A549 (cell line): ENCODE results near the gene JMJD8. TPM values are rescaled to one million over a fixed set of nuclear protein-coding genes. Genes with fewer than 3 reads are reported as not detected.
A peak's percentile ranks its signal among the peaks of the same experiment; 100 is the strongest.

ENCODE experiments used
- ATAC-seq, 2 experiments: fragments of 200-7000 bp in 1 of 2; fragments of >200 bp in 1 of 2; cut with Nextera tagmentation in 1 of 2; cut with Tn5 transposase in 1 of 2; 3 replicates each; pipeline versions ENCODE4 v1.8.0 to v1.9.1; 2018 to 2020; ENCODE audit warnings: mild to moderate bottlenecking in 1 of 2, moderate library complexity in 1 of 2
- CTCF ChIA-PET: fragments of 300-600 bp; sonication (Branson Sonifier 250); formaldehyde crosslinking; extraction: SDS; loops from one replicate; lab custom pipeline; 2021; ENCODE audit warnings: antibody characterized with exemption, inconsistent platforms; lab: Yijun Ruan, JAX
- POLR2A ChIA-PET: fragments of 350-600 bp; formaldehyde crosslinking; extraction: SDS; loops from one replicate; lab custom pipeline; 2021; ENCODE audit warnings: antibody characterized with exemption, inconsistent platforms; lab: Yijun Ruan, JAX
- DNase-seq, 2 experiments: peaks; one replicate each; pipeline versions ENCODE4 v3.0.0 to v3.0.0-alpha.2; 2011 to 2016; ENCODE audit warnings: low read depth in 1 of 2, low spot score in 1 of 2
- FAIRE-seq: peaks from 2 replicates; lab custom pipeline; 2011; peaks lifted over from hg19 to GRCh38; lab: Jason Lieb, UNC
- H3K27ac ChIP-seq, 2 experiments: fragments of >200 bp; sonication (Bioruptor Twin); formaldehyde crosslinking; 3 replicates each; pipeline ENCODE4 v1.5.1; 2016 to 2017
- H3K4me1 ChIP-seq: fragments of >200 bp; sonication (Bioruptor Twin); formaldehyde crosslinking; 3 replicates; pipeline ENCODE4 v1.6.1; 2016
- H3K4me2 ChIP-seq: fragments of >200 bp; sonication (Bioruptor Twin); formaldehyde crosslinking; 3 replicates; pipeline ENCODE4 v1.6.1; 2016
- H3K4me3 ChIP-seq: fragments of >200 bp; sonication (Bioruptor Twin); formaldehyde crosslinking; 3 replicates; pipeline ENCODE4 v1.5.1; 2016
- H3K9me3 ChIP-seq: fragments of >200 bp; sonication (Bioruptor Twin); formaldehyde crosslinking; 3 replicates; pipeline ENCODE4 v1.6.1; 2016
- ATOH8 ChIP-seq: fragments of 250-450 bp; sonication (Bioruptor Pico); IDR thresholded peaks from 2 replicates; pipeline ENCODE4 v1.5.0; 2020; ENCODE audit warnings: low read depth, mild to moderate bottlenecking, moderate library complexity
- BCL3 ChIP-seq: fragments of >200 bp; sonication (Bioruptor Twin); formaldehyde crosslinking; IDR thresholded peaks from 3 replicates; pipeline ENCODE4 v1.6.1; 2016
- CHD4 ChIP-seq: fragments of 200-600 bp; sonication (generic); IDR thresholded peaks from 2 replicates; pipeline ENCODE4 v1.6.1; 2016; ENCODE audit warnings: antibody characterized with exemption, mild to moderate bottlenecking, borderline replicate concordance
- E2F6 ChIP-seq: IDR thresholded peaks from 2 replicates; pipeline ENCODE4 v1.6.1; 2012; ENCODE audit warnings: low read depth, borderline replicate concordance
- ELK1 ChIP-seq: fragments of 150-350 bp; IDR thresholded peaks from 2 replicates; pipeline ENCODE4 v1.6.1; 2014; ENCODE audit warnings: low read depth, mild to moderate bottlenecking, low read length
- EP300 ChIP-seq, 2 experiments: fragments of >200 bp; sonication (Bioruptor Twin); formaldehyde crosslinking; IDR thresholded peaks; 2 replicates in 1 of 2; 3 replicates in 1 of 2; pipeline ENCODE4 v1.6.1; 2016 to 2017
- HMGXB4 ChIP-seq: fragments of 250-450 bp; sonication (Bioruptor Pico); IDR thresholded peaks from 2 replicates; pipeline ENCODE4 v1.5.0; 2021; ENCODE audit warnings: mild to moderate bottlenecking, moderate library complexity, borderline replicate concordance
- HOXB13 ChIP-seq: fragments of 250-450 bp; sonication (Bioruptor Pico); IDR thresholded peaks from 2 replicates; pipeline ENCODE4 v1.5.0; 2020; ENCODE audit warnings: low read depth, mild to moderate bottlenecking, moderate library complexity
- JUN ChIP-seq, 2 experiments: fragments of >200 bp; sonication (Bioruptor Twin); formaldehyde crosslinking; IDR thresholded peaks; 2 replicates in 1 of 2; 3 replicates in 1 of 2; pipeline ENCODE4 v1.6.1; 2016 to 2017
- MAFK ChIP-seq: fragments of 450-650 bp; IDR thresholded peaks from 2 replicates; pipeline ENCODE4 v1.6.1; 2014; ENCODE audit not compliant: partially characterized antibody
- MYC ChIP-seq: IDR thresholded peaks from 2 replicates; pipeline ENCODE4 v1.6.1; 2012; ENCODE audit warnings: mild to moderate bottlenecking, inconsistent platforms, low read length, improper control_type of control experiment, borderline replicate concordance
- NFE2L2 ChIP-seq: fragments of 150-350 bp; conservative IDR thresholded peaks from 2 replicates; pipeline ENCODE4 v1.6.1; 2014; ENCODE audit warnings: low read length
- NR3C1 ChIP-seq: fragments of >200 bp; sonication (Bioruptor Twin); formaldehyde crosslinking; IDR thresholded peaks from 3 replicates; pipeline ENCODE4 v1.6.1; 2017
- PBX3 ChIP-seq: IDR thresholded peaks from 2 replicates; pipeline ENCODE4 v1.6.1; 2012
- PHF8 ChIP-seq: fragments of 200-600 bp; sonication (generic); IDR thresholded peaks from 2 replicates; pipeline ENCODE4 v1.6.1; 2016; ENCODE audit warnings: low read depth, mild to moderate bottlenecking, antibody characterized with exemption, moderate library complexity, borderline replicate concordance
- POLR2A ChIP-seq: IDR thresholded peaks from 2 replicates; pipeline ENCODE4 v1.6.1; 2012; ENCODE audit warnings: mild to moderate bottlenecking, low read length
- RCOR1 ChIP-seq: fragments of 150-350 bp; IDR thresholded peaks from 2 replicates; pipeline ENCODE4 v1.6.1; 2014; ENCODE audit warnings: antibody characterized with exemption, low read length, low read depth
- REST ChIP-seq: fragments of 200-600 bp; sonication (generic); IDR thresholded peaks from 2 replicates; pipeline ENCODE4 v1.6.1; 2016; ENCODE audit warnings: antibody characterized with exemption, mild to moderate bottlenecking, moderate library complexity
- RNF2 ChIP-seq: fragments of 200-600 bp; sonication (generic); IDR thresholded peaks from 2 replicates; pipeline ENCODE4 v1.6.1; 2016; ENCODE audit warnings: low read depth, mild to moderate bottlenecking, antibody characterized with exemption, moderate library complexity, borderline replicate concordance
- SMC3 ChIP-seq: fragments of >200 bp; sonication (Bioruptor Twin); formaldehyde crosslinking; IDR thresholded peaks from 3 replicates; pipeline ENCODE4 v1.6.1; 2018; ENCODE audit warnings: inconsistent platforms
- ZFP36 ChIP-seq: fragments of 450-650 bp; IDR thresholded peaks from 2 replicates; pipeline ENCODE4 v1.6.1; 2014; ENCODE audit warnings: borderline replicate concordance; ENCODE audit not compliant: partially characterized antibody
- ZNF302 ChIP-seq: fragments of 250-450 bp; sonication (Bioruptor Pico); IDR thresholded peaks from 2 replicates; pipeline ENCODE4 v1.9.0; 2021; ENCODE audit warnings: inconsistent platforms, mild to moderate bottlenecking, moderate library complexity
- ZSCAN20 ChIP-seq: fragments of 250-450 bp; sonication (Bioruptor Pico); IDR thresholded peaks from 2 replicates; pipeline ENCODE4 v1.8.0; 2022; ENCODE audit warnings: mild to moderate bottlenecking, moderate library complexity
- WGBS: methylation state at CpG from one replicate; pipeline ENCODE4 v1.1.6; 2017; ENCODE audit errors: missing lambda C conversion rate; 5-methylcytosine and 5-hydroxymethylcytosine counted together
- polyA plus RNA-seq, 4 experiments: library from polyadenylated mRNA; depleted of rRNA in 3 of 4; stranded (reverse); fragments of >200 nt; fragmentation: RNase III in 1 of 4; extraction: RNeasy Plus Mini Kit Qiagen cat#74134 plus additional on column Dnase treatment in 1 of 4; gene quantifications; 2 replicates in 3 of 4; 3 replicates in 1 of 4; pipeline ENCODE4 v1.2.3, GENCODE V29; 2011 to 2017

Gene JMJD8
- polyA plus RNA-seq, 2 of the 4 experiments (the other 2 are of a cell fraction), result 37.5 to 72.6 TPM

- POLR2A ChIA-PET, result interaction anchor here (0.7 to 2.0 kb wide), 4 partner anchors 9 to 53 kb away, joined by 3 to 12 read pairs (median 5); partner anchors contain the start of genes ANTKMT and WDR24
- no peak for FAIRE-seq
- CTCF ChIA-PET, result interaction anchor here (0.7 to 2.9 kb wide), 8 partner anchors 13 to 105 kb away, joined by 3 to 15 read pairs (median 4); partner anchors contain the start of gene RHOT2
- peak overlapping the region; percentile 93 for H3K4me2 ChIP-seq
- 0% methylated on average over 1 of the region's 38 CpGs for WGBS
- peak overlapping the region; percentile 84 to 97 for H3K27ac ChIP-seq
- no peak for DNase-seq
- H3K4me3 ChIP-seq, result peak overlapping the region; percentile 74
- no peaks in the 10 kb centered on the region for H3K9me3 ChIP-seq
- TF ChIP-seq RNF2 (0 out of 2 replicates have a peak, but pooled peaks have one; percentile 21), NR3C1 (no peak), MAFK (no peak), EP300 (IDR thresholded peaks at IDR 0.05) (no peak), REST (no peak), POLR2A (peak; percentile 1; the same call in 1 of the 2 replicates), JUN (IDR thresholded peaks at IDR 0.05) (peak in 1 of 2 experiments; percentile 13; a peak in 1 of 5 replicates), PBX3 (no peak), ZFP36 (no peak), SMC3 (no peak), NFE2L2 (no peak), RCOR1 (no peak)
- H3K4me1 ChIP-seq, result peaks cover 41% of the 10 kb centered on the region
- ATAC-seq, result no peak
Observed at GRCh38 chr16:680625-680945, 3.5 kb downstream of the JMJD8 start.

GRCh38 chr16:679814-680624 lies 4.1 kb downstream of the JMJD8 start, which contains the start of gene STUB1:
TSS of gene STUB1 (plus strand) at chr16:680410. CDS start at chr16:680526, 116 bp downstream.
- ATAC-seq, result peak; percentile 20 to 51
- peak within 1 kb of the TSS; percentile 84 to 97 for H3K27ac ChIP-seq
- 0% methylated on average over 9 of the region's 91 CpGs for WGBS
- DNase-seq, result peak in 1 of 2 experiments; percentile 91
- H3K4me2 ChIP-seq, result peak within 1 kb of the TSS; percentile 93
- peaks cover 45% of the 10 kb centered on the region for H3K4me1 ChIP-seq
- peak within 1 kb of the TSS; percentile 74 for H3K4me3 ChIP-seq
- H3K9me3 ChIP-seq, result no peaks in the 10 kb centered on the region
- FAIRE-seq, result no peak
- CTCF ChIA-PET, result interaction anchor here (0.7 to 2.9 kb wide), 8 partner anchors 12 to 106 kb away, joined by 3 to 17 read pairs (median 4); partner anchors contain the start of gene RHOT2
- POLR2A ChIA-PET, result interaction anchor here (0.6 to 2.0 kb wide), 6 partner anchors 10 to 53 kb away, joined by 3 to 12 read pairs (median 6); partner anchors contain the start of genes ANTKMT and WDR24
- TF ChIP-seq ATOH8 (CRISPR knock-in tag), result no peak
- TF ChIP-seq HMGXB4 (CRISPR knock-in tag), result no peak
- TF ChIP-seq MYC, result 0 out of 2 replicates have a peak, but pooled peaks have one; percentile 27
- peak; percentile 48 for TF ChIP-seq POLR2A
- no peak for TF ChIP-seq HOXB13 (CRISPR knock-in tag)
- TF ChIP-seq ELK1, result no peak
- no peak for TF ChIP-seq RCOR1
- TF ChIP-seq JUN (IDR thresholded peaks at IDR 0.05), result peak; percentile 84
- no peak for TF ChIP-seq MAFK
- no peak for TF ChIP-seq ZNF302
- TF ChIP-seq CHD4, result no peak
- TF ChIP-seq ZSCAN20 (CRISPR knock-in tag), result no peak
- peak; percentile 59 for TF ChIP-seq E2F6
- TF ChIP-seq PHF8, result peak; percentile 40; the same call in 1 of the 2 replicates
- peak; percentile 70; the same call in 2 of the 3 replicates for TF ChIP-seq BCL3
